Loucy (cell line): Measurements from ENCODE around the gene POP4.

ENCODE experiments used
- CTCF ChIP-seq: fragments of 200-600 bp; sonication (generic); conservative IDR thresholded peaks from 2 replicates; pipeline ENCODE4 v1.5.1; 2014; ENCODE audit warnings: mild to moderate bottlenecking, antibody characterized with exemption, low read length
- EZH2phosphoT487 ChIP-seq: fragments of 200-600 bp; IDR thresholded peaks from 2 replicates; pipeline ENCODE4 v1.6.1; 2018; ENCODE audit warnings: antibody characterized with exemption, mild to moderate bottlenecking, moderate library complexity, borderline replicate concordance

DNA sequence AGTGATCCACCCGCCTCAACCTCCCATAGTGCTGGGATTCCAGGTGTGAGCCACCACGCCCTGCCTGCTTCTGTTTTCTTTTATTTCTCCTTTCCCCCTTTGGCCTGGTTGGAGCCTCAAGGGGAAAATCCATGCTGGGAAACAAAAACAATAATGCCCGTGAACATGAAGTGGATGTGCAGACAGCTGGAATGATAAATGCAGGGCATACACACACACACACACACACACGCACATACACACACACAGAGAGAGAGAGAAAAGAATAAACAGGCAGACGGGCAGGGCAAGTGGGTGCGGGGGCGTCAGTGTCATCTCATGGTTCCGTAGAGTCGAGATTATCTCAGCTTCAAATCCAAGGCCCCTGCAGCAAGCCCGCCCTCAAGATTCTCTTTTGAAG lies 54.8 kb downstream of the POP4 start:
- TF ChIP-seq CTCF = no peak
- TF ChIP-seq EZH2phosphoT487 = no peak
